Lung (tissue), 12 donors: ENCODE measurements around the gene HCRTR1. TPM values are rescaled to one million over a fixed set of nuclear protein-coding genes. Genes with fewer than 3 reads are reported as not detected.

Experiments
- ATAC-seq: fragments of 200-7000 bp; cut with Tn5 transposase; one replicate; pipeline ENCODE4 v1.9.1; 2020; ENCODE audit warnings: moderate number of reproducible peaks; ENCODE audit not compliant: insufficient read depth, low FRiP score
- DNase-seq, 3 donors: peaks; one replicate each; pipeline ENCODE4 v3.0.0-alpha.2; 2013 to 2017
- H3K27ac ChIP-seq, 2 donors: one replicate each; pipeline ENCODE4 v1.5.1; 2013; ENCODE audit warnings: mild to moderate bottlenecking in 2 of 2, moderate library complexity in 2 of 2, control low read depth in 1 of 2, inconsistent platforms in 1 of 2, low read depth in 1 of 2, low read length in 1 of 2
- H3K27me3 ChIP-seq, 3 donors: one replicate each; pipeline ENCODE4 v1.5.1; 2013; ENCODE audit warnings: low read length in 2 of 3; ENCODE audit not compliant: control insufficient read depth in 3 of 3, insufficient read depth in 3 of 3
- H3K36me3 ChIP-seq, 4 donors: one replicate each; pipeline ENCODE4 v1.5.1; 2013; ENCODE audit warnings: low read length in 4 of 4, mild to moderate bottlenecking in 1 of 4, moderate library complexity in 1 of 4; ENCODE audit not compliant: control insufficient read depth in 4 of 4, insufficient read depth in 4 of 4
- H3K4me1 ChIP-seq, 5 donors: one replicate each; pipeline ENCODE4 v1.5.1; 2013; ENCODE audit warnings: low read length in 5 of 5, mild to moderate bottlenecking in 2 of 5, moderate library complexity in 1 of 5; ENCODE audit not compliant: control insufficient read depth in 5 of 5, insufficient read depth in 5 of 5
- H3K4me3 ChIP-seq: one replicate; pipeline ENCODE4 v1.5.1; 2013; ENCODE audit warnings: mild to moderate bottlenecking, control low read depth, moderate library complexity
- H3K9ac ChIP-seq, 2 donors: one replicate each; pipeline ENCODE4 v1.5.1; 2013; ENCODE audit warnings: low read length in 2 of 2, control low read depth in 1 of 2; ENCODE audit not compliant: insufficient read depth in 1 of 2
- H3K9me3 ChIP-seq, 4 donors: one replicate each; pipeline ENCODE4 v1.5.1; 2013; ENCODE audit warnings: low read length in 3 of 4, mild to moderate bottlenecking in 1 of 4, moderate library complexity in 1 of 4; ENCODE audit not compliant: control insufficient read depth in 4 of 4, insufficient read depth in 3 of 4
- CTCF ChIP-seq: IDR thresholded peaks from 2 replicates; pipeline ENCODE4 v1.5.1; 2012; ENCODE audit warnings: mild to moderate bottlenecking; ENCODE audit errors: control extremely low read depth, extremely low read depth
- WGBS, 2 donors: extraction: QIAGEN DNeasy Blood & Tissue Kit; methylation state at CpG; one replicate each; pipeline ENCODE4 v1.1.7; 2013; 5-methylcytosine and 5-hydroxymethylcytosine counted together
- polyA plus RNA-seq, 2 donors: library from polyadenylated mRNA; stranded (reverse); fragments of 200-250 nt; gene quantifications; one replicate each; pipeline ENCODE4 v1.2.1, GENCODE V29; 2013
- total RNA-seq, 2 donors: library from RNA; depleted of rRNA in 1 of 2; stranded (reverse); fragments of >200 nt in 1 of 2; gene quantifications; one replicate each; pipeline ENCODE4 v1.2.1, GENCODE V29; 2014 to 2021
- donor health status: control.
- donor health status: control.
- donor health status: Bipolar disorder and iron deficiency.
- donor health status: healthy.
- donor health status: DM: yes; HTN: yes; CAD: no.

The HCRTR1 gene
- total and polyA plus RNA-seq, 4 donors, result 0.08 to 0.14 TPM; not detected in 2

- Histone ChIP-seq H3K36me3 (no peaks in the 10 kb centered on the region), H3K9ac (no peak overlapping the region), H3K9me3 (no peaks in the 10 kb centered on the region), H3K4me1 (peaks cover 0 to 19% (median 0%) of the 10 kb centered on the region in 5 donors), H3K4me3 (no peak overlapping the region), H3K27ac (no peak overlapping the region), H3K27me3 (peaks cover 0 to 13% (median 8%) of the 10 kb centered on the region in 3 donors)
- DNase-seq, result no peak
- TF ChIP-seq CTCF, result no peak
- no peak for ATAC-seq
- 94 to 98% methylated on average over 20 of the region's 20 CpGs for WGBS, 2 donors
Measured at GRCh38 chr1:31620631-31621497, 3.4 kb downstream of the HCRTR1 start.

GRCh38 chr1:31621498-31621820, 4.0 kb downstream of the HCRTR1 start:
- no peak for DNase-seq
- TF ChIP-seq CTCF, result no peak
- Histone ChIP-seq H3K9me3 (no peaks in the 10 kb centered on the region), H3K27ac (no peak overlapping the region), H3K4me1 (peaks cover 0 to 19% (median 0%) of the 10 kb centered on the region in 5 donors), H3K27me3 (peaks cover 0 to 8% (median 7%) of the 10 kb centered on the region in 3 donors), H3K36me3 (no peaks in the 10 kb centered on the region), H3K9ac (no peak overlapping the region), H3K4me3 (no peak overlapping the region)
- 96 to 97% methylated on average over 5 of the region's 5 CpGs for WGBS, 2 donors
- no peak for ATAC-seq

- H3K4me1 ChIP-seq, result peaks cover 0 to 22% (median 0%) of the 10 kb centered on the region in 5 donors
- WGBS, 2 donors, result 78 to 90% methylated on average over 15 of the region's 15 CpGs
- H3K9ac ChIP-seq, result no peak overlapping the region
- H3K9me3 ChIP-seq, result no peaks in the 10 kb centered on the region
- H3K27ac ChIP-seq, result no peak overlapping the region
- no peaks in the 10 kb centered on the region for H3K36me3 ChIP-seq
- no peak for ATAC-seq
- peaks cover 0 to 3% (median 3%) of the 10 kb centered on the region in 3 donors for H3K27me3 ChIP-seq
- no peak overlapping the region for H3K4me3 ChIP-seq
- TF ChIP-seq CTCF, result no peak
- no peak for DNase-seq
Measured at GRCh38 chr1:31621847-31622730, 4.6 kb downstream of the HCRTR1 start.
